Measurements from ENCODE around the gene LYZ.
A peak's percentile ranks its signal among the peaks of the same experiment; 100 is the strongest.
"Not testable (repeated sequence)": the region's sequence is repeated elsewhere in the genome, so short reads cannot be mapped to it uniquely, and the experiment has no call there.

LYZ gene

DNA sequence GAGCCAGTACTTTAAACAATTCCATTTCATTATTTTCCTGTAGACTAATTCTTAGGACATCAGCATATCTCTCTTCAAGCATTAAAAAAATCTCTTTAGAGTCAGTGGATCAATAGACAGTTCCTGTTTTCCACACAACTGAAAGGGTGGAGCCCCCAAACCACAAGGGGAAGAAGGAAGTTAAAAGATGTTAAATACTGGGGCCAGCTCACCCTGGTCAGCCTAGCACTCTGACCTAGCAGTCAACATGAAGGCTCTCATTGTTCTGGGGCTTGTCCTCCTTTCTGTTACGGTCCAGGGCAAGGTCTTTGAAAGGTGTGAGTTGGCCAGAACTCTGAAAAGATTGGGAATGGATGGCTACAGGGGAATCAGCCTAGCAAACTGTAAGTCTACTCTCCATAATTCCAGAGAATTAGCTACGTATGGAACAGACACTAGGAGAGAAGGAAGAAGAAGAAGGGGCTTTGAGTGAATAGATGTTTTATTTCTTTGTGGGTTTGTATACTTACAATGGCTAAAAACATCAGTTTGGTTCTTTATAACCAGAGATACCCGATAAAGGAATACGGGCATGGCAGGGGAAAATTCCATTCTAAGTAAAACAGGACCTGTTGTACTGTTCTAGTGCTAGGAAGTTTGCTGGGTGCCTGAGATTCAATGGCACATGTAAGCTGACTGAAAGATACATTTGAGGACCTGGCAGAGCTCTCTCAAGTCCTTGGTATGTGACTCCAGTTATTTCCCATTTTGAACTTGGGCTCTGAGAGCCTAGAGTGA, at the start of gene LYZ:
Gene LYZ, plus strand, starts transcription at position 220 of the 777 bp plus-strand sequence. Its CDS starts 28 bp downstream, at position 248.
- no peak for DNase-seq

DNA sequence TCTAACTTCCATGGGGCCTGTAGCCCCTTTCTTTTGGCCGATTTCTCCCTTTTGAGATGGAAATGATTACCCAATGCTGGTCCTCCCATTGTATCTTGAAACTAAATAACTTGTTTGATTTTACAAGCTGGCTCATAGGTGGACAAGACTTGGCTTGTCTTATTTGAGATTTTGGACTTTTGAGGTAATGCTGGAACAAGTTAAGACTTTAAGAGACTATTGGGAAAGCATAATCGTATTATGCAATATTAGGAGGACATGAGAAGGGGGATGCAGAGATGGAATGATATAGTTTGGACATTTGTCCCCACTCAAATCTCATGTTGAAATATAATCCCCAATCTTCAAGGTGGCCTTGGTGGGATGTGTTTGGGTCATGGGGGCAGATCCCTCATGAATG, 49.2 kb upstream of the LYZ start:
- no peak for DNase-seq

DNA sequence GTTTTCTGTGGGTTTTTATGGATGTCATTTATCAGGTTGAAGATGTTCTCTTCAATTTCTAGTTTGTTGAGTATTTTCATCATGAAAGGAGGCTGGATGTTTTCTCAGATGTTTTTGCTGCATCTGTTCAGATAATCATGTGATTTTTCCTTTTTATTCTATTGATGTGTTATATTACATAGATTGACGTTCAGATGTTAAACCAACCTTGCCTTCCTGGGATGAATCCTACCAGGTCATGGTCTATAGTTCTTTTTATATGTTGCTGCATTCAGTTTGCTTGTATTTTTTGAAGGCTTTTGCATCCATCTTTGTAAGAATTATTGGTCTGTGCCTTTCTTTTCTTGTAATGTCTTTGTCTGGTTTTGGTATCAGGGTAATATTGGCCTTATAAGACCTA, 43.9 kb upstream of the LYZ start:
- no peak for DNase-seq

DNA sequence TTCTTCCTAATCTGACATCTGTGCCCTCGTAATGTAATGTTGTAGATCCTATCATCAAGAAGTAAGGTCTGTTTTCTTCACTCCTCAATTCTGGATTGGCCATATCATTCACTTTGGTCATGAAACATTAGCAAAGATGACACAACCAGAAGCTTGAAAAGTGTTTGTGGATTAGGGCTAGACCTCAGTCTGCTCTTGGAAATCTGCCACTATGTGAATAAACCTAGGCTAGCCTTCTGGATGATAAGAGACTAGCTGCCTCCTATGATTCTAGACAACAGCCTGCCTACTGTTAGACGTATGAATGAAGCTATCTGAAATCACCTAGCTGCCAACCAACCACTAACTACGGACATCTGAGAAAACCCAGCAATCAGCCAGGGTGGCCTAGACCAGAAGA, 38.7 kb upstream of the LYZ start:
- DNase-seq: no peak

DNA sequence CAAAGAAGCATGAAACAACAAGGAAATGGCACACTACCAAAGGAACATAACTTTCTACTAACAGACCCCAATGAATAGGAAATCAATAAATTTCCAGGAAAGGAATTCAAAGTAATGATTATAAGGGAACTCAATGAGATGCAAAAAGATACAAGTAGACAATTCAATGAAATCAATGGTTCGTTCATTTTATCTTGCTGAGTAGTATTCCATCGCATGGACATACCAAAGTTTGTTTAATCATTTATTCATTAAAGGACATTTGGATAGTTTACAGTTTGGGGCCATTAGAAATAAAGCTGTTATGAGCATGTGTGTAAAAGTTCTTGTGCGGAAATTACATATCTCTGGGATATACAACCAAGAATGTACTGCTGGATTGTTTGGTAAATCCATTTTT, 35.0 kb upstream of the LYZ start:
- DNase-seq: no peak

DNA sequence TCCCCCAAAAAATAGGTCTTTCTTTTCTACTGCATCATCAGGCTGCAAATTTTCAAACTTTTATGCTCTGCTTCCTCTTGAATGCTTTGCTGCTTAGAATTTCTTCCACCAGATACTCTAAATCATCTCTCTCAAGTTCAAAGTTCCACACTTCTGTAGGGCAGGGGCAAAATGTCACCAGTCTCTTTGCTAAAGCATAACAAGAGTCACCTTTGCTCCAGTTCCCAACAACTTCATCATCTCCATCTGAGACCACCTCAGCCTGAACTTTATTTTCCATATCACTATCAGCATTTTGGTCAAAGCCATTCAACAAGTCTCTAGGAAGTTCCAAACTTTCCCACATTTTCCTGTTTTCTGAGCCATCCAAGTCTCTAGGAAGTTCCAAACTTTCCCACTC, 31.4 kb upstream of the LYZ start:
- not testable (repeated sequence) for DNase-seq

DNA sequence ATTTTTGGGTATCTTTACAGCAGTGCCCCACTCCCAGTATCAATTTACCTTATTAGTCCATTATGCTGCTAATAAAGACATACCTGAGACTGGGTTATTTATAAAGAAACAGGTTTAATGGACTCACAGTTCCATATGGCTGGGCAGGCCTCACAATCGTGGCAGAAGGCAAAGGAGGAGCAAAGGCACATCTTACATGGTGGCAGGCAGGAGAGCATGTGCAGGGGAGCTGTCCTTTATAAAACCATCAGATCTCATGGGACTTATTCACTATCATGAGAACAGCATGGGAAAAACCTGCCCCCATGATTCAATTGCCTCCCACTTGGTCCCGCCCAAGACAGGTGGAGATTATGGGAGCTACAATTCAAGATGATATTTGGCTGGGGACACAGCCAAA, 30.9 kb upstream of the LYZ start:
- DNase-seq: not testable (repeated sequence)

DNA sequence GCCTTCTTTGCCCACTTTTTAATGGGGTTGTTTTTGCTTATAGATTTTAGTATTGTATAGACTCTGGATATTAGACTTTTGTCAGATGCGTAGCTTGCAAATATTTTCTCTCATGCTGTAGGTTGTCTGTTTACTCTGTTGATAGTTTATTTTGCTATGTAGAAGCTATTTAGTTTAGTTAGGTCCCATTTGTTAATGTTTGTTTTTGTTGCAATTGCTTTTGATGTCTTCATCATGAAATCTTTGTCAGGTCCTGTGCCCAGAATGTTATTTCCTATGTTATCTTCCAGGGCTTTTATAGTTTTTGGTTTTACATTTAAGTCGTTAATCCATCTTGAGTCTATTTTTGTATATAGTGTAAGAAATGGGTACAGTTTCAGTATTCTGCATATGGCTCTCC, 30.0 kb upstream of the LYZ start:
- no peak for DNase-seq

DNA sequence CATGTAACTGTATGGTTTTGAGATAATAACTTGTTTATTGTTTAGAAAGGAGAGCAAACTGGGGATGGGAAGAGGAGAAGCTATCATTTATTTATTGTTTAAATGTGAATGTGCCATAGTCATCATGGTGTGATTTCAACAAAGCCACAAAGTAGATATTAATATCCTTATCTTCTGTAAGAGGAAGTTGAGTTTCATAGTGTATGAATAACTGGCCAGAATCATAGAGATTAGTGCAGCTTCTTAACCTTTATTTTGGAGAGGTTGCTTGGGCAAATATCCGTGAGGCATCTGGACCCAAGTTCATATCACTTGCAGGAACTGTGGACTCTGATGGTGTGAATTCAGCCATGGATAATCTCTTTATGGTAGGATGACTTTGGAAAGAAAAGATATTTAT, 26.8 kb upstream of the LYZ start:
- DNase-seq: no peak

DNA sequence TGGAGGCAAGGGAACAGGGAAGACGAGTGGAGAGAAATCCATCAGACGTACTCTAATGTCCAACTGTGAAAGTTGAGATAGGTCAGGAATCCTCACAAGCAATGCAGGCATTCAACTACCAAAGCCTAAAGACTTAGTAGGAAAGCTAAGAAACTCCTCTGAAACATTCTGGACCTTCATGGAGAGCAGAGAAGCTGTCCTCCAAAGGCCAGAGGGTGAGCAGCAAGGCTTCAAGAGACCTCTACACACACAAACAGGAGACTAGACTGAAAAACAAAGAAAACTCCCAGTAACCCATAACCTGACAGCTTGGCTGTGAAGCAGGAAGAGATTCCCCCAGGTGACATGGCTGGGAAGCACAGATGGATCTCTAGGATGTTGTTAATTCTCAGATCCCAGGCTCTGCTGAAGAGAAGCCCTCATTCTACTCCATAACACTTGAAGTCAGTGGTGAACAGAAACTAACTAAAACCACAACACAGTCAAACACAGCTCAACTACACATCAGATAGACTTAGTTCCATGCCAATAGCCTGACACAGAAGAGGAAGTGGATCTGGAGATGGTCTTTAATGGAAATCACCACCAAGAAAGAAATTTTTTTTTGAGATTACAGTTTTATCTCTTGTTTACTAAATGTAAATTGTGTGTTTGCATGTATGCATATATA, 23.2 kb upstream of the LYZ start:
- no peak for DNase-seq

DNA sequence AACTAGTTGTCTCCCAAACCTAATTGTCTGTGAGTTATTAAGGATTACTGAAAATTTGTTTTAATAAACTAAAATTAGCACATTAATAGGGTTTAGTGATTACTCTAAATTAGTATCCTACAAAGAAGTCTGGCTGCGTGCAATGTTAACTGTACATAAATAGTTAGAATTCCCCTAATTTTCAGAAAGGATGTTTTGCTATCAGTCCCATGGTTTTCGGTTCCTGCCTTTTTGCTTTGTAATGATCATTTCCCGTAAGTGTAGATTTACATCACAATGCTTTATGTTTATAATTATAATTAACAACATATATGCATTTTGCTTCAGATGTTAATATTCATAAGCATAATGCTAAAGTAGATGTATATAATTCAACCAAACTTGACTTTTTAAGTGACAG, 19.8 kb upstream of the LYZ start:
- DNase-seq: no peak

DNA sequence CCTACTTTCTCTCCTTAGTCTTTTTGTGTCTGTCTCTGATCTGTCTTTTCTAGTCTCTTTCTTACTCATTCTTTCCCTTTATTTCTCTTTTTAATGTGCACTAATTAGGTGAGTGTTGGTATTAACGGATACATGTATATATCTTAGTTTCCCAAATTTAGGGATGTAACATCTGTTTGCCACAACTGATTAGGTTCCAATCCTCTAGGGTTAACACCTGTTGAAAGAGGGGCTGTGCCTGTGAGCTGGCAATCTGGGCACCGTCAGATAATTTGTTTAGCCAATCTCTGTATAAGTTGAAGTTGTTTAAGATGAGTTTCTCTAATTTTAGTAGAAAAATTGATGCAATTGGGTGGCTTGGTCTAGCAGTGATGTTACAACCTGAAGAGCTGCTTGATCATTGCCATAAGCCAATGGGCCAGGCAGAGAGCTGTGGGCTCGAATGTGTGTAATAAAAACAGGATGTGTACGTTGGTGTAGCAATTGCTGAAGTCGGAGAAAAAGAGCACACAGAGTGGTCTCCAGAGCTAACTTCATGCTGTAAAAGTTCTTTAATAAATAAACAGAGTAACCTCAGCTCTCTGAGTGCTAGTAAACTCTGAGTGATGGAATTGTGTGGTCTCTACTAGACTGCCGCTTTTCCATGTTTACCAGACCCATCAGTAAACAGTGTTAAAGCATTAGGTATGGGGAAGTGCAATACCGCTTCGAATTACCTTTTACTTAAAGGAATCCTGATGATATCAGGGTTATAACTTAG, 18.3 kb upstream of the LYZ start:
- no peak for DNase-seq

DNA sequence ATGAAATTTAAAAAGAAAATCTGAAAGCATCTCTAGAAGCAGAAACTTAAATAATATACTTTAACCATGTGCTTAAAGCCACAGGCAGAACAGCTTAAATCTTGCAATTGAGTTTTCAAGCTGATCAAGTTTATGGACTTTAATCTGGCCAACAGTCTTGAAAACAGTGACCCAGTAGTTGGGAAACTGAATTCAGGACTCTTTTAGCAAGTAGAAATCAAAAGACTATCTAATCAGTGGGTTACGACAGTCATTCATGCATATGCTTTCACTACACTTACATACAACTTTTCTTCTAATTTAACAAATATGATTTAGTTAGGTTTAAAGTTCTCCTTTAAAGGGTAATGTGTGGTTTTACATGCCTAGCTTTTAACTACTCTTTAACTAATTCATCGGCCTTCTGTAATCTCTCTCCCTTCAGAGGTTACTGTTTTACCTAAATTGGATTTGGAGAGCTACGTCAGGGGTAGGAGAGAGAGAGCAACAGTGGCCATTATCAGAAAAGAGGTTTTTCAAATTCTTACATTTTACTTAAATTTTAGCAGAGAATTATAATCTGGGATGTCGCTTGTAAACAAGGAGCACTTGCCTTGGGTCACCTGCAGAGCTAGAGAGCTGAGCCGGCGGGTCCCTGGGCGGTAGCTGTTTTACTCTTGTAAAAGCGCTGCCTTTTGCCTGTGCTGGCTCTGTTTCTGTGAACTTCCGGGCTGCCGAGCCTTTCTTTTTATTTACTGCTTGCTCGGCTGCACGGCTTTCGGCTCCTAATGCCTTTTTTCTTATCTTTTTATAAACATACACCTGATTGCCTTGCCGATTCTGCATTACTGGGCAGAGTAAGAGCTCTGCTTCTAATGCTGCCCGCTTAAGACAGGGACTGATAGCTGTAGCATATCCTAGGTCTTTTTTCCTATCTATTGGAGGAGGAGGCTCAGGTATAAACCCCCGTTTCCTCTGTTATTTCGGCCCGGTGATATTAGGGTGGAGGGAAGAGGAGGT, 17.4 kb upstream of the LYZ start:
- DNase-seq: peak; percentile 47

DNA sequence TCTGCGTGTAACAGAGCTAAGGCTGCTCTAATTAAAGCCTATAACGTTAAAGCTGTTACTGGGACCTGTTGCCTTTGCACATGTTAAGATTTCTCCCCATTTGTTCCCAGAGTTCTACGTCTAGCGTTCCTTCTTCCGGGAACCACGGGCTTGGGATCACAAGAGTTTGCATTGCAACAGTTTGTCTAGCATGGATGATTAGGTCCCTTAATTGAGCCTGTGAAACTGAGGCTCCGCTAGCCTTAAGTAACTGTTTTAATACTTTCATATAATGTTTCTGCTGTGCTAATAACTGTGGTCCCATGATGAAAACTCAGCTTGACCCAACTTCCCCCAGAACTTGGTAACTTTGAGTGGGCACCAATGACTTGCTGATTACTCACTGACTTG, 16.7 kb upstream of the LYZ start:
- DNase-seq: no peak

DNA sequence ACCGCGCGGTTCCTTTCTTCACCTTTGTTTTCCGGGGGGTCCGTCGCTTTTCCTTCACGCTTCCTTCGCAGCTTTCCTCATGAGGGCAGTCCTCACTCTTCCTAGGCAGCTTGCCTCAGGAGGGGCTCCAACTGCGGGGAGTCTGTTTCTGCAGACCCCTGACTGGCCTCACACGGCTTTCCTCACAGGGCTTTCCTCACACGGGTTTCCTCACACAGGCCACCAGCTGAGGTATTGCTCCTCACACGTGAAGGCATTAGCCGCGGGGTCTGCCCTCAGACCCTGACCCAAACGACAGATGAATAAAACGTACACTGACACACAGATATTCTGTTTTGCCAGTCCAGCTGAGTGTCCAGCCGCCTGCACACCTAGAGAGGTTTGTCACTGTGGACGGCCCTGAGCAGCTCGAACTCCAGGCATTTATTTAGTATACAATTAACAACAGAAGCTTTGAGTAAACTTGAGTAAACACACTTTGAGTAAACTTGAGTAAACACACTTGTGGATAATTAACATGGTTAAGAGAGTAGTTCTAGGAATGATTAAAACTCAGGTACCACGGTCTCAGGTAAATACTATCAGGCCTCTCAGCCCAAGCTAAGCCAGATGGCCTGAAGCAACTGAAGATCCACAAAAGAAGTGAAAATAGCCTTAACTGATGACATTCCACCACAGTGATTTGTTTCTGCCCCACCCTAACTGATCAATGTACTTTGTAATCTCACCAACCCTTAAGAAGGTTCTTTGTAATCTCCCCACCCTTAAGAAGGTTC, 16.1 kb upstream of the LYZ start:
- no peak for DNase-seq

DNA sequence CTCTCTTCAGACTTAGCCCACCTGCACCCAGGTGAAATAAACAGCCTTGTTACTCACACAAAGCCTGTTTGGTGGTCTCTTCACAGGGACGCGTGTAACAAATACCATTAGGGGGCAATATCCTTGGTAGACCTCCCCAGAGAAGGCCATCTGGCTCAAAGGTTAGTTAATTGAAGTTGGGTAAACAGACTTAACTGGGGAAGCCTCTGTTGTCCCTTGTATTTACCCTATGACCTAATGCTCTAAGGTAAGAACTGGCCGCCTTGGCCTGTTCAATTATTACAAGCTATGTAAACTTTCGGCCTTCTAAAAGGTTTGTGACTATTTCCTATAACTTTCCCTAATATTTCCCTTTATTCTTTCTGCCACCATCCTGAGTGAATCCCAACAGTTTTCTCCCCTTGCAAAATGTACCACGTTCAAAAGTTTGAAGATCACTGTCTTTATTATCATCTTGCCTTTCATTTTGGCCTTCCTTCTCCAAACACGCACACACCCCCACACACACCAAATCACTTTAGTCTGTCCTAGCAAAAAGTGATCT, 15.3 kb upstream of the LYZ start:
- DNase-seq: no peak

DNA sequence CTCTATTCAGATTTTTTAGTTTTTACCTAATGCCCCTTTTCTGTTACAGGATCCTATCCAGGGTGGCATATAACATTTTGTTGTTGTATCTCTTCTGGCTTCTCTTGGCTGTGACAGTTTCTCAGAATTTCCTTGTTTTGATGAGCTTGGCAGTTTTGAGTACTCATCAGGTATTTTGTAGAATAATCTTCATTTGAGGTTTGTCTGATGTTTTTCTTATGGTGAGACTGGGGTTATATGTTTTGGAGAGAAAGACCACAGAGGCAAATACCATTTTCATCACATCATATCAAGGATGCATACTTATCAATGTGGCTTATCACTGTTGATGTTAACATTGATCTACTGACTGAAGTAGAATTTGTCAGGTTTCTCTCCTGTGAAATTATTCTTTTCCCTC, 14.0 kb upstream of the LYZ start:
- DNase-seq: no peak

DNA sequence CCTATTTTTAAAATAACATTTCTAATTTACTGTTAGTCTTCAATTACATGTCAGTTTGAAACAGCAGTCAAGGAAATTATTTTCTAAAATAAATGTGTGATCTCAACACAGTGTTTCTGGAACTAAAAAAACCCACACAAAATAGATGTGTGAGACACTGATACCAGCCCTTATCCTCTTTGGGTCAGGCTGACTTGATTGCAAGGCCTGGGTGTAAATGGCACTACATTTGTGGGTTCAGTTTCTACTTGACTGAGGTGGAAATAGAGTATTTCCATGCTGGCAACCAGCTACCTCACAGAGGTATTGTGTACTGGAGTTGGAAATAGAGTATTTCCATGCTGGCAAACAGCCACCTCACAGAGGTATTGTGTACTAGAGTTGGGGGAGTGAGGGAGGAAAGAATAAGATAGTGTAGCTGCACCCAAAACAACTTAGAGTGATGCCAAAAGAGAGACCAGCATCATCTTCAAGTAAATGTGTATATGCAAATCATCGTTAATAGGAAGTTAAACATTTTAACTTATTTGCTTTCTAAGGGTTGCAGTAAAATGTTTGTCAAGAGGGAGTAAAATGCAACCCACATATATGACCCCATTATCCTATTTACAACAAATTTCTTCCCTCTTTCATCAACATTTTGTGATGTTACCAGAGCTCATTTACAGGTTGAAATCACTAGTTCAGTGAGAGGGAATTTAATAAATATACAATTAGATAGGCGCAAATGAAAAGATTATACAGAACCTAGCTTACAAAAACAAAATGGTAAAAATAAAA, 10.7 kb upstream of the LYZ start:
- DNase-seq: no peak

DNA sequence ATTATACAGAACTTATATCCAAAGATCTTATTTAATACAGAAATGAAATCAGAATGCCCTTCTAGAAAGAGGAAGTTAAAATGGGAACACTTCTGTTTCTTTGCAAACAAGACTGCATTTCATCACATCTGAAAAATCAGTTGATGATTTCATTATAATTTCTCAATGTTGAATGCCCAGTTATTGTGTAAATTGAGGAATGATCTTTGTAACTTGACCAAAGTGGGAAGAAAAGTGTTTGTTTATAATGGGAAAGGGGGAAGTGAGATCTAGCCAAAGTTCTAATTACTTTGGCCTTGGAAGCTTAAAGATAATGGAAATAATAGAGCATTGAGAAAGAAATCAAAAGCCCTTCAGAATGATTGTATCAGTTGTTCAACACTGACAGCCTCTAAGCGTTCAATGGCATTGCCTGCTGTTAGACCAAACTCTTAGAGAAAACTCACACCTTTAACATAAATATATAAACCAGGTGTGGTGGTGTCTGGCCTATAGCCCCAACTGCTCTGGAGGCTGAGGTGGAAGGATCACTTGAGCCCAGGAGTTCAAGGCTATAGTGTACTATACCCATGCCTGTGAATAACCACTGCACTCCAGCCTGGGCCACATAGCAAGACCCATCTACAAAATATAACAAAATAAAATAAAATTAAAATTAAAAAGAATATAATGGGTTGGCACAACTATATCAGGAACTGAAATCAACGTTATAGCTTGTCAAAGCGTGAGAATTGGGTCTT, 9.9 kb upstream of the LYZ start:
- no peak for DNase-seq

DNA sequence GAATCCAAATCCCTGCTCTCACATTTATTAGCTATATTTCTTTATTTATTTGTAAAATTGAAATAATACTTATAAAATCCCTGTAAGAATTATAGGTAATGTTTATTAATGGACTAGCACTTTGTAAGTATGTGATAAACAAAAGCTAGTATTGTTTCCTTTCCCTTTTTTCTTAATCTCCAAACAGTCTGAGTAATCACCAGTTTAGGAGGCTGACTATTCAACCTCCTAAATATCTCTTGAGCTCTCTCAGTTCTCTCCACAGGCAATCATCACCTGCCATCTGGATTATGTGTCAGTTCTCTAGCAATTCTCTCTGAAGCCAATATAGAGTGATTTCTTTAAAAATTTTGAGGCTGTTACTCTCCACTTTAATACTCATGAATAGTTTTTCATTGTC, 9.2 kb upstream of the LYZ start:
- no peak for DNase-seq

Measured in activated CD8-positive, alpha-beta memory T cell treated with anti-CD3 and anti-CD28 coated beads, Interleukin-2, amount 50 U/mL, for 4 hours (primary cell).